Skin of body (tissue), 2 donors: Measurements from ENCODE around the gene CWC15. TPM values are rescaled to one million over a fixed set of nuclear protein-coding genes. Genes with fewer than 3 reads are reported as not detected.
"Not testable (repeated sequence)": the region's sequence is repeated elsewhere in the genome, so short reads cannot be mapped to it uniquely, and the experiment has no call there.

ENCODE experiments used
- DNase-seq: peaks from one replicate; lab custom pipeline; 2025; lab: John Stamatoyannopoulos, UW
- total RNA-seq: library from RNA; depleted of rRNA; stranded (reverse); fragments of >200 nt; gene quantifications from one replicate; pipeline ENCODE4 v1.2.3, GENCODE V29; 2014

Gene CWC15
- total RNA-seq, 1 donor from 2014 or later: 44.2 TPM

GRCh38 chr11:94954753-94955152, 18.6 kb downstream of the CWC15 start:
- DNase-seq: no peak

- DNase-seq: no peak
Measured at GRCh38 chr11:94948070-94948617, 25.2 kb downstream of the CWC15 start.

GRCh38 chr11:94946812-94947211, 26.5 kb downstream of the CWC15 start:
- DNase-seq: no peak

GRCh38 chr11:94941131-94941530, 32.2 kb downstream of the CWC15 start:
- DNase-seq: no peak

GRCh38 chr11:94939346-94939745, 34.0 kb downstream of the CWC15 start:
- DNase-seq: no peak

GRCh38 chr11:94938095-94939055, 35.0 kb downstream of the CWC15 start:
- peak; percentile 97 for DNase-seq

GRCh38 chr11:94934846-94935245, 38.5 kb downstream of the CWC15 start:
- no peak for DNase-seq

- DNase-seq: no peak
Measured at GRCh38 chr11:94934362-94934761, 39.0 kb downstream of the CWC15 start.

GRCh38 chr11:94933223-94934130, 39.9 kb downstream of the CWC15 start:
- peak; percentile 89 for DNase-seq

- DNase-seq: peak; percentile 66
Measured at GRCh38 chr11:94932503-94932902, 40.9 kb downstream of the CWC15 start.

GRCh38 chr11:94932072-94932471, 41.3 kb downstream of the CWC15 start:
- not testable (repeated sequence) for DNase-seq

GRCh38 chr11:94928117-94928990, 45.0 kb downstream of the CWC15 start:
- DNase-seq: no peak

- DNase-seq: peak; percentile 84
Measured at GRCh38 chr11:94926698-94927237, 46.6 kb downstream of the CWC15 start.

- no peak for DNase-seq
Measured at GRCh38 chr11:94926271-94926625, 47.1 kb downstream of the CWC15 start.

- no peak for DNase-seq
Measured at GRCh38 chr11:94925422-94926270, 47.7 kb downstream of the CWC15 start.

- no peak for DNase-seq
Measured at GRCh38 chr11:94924612-94925011, 48.7 kb downstream of the CWC15 start.

GRCh38 chr11:94924171-94924572, 49.2 kb downstream of the CWC15 start:
- peak; percentile 23 for DNase-seq

- DNase-seq: no peak
Measured at GRCh38 chr11:94923004-94923334, 50.4 kb downstream of the CWC15 start.

- no peak for DNase-seq
Measured at GRCh38 chr11:94922321-94923003, 50.9 kb downstream of the CWC15 start.
